Measurements from ENCODE around the gene IL17REL. TPM values are rescaled to one million over a fixed set of nuclear protein-coding genes. Genes with fewer than 3 reads are reported as not detected.

The IL17REL gene
- total RNA-seq, 4 donors from 2014 or later: not detected

- 86% methylated on average over 1 of the region's 22 CpGs; no CpG with 5 or more reads in 1 of the 2 donors for WGBS, 2 donors (ENCODE audit: low coverage in 1 of 2)
- ATAC-seq: no peak
- Histone ChIP-seq H3K4me3 (peak overlapping the region in 1 of 2 donors; percentile 97), H3K36me3 (peaks cover 0 to 32% of the 10 kb centered on the region in 2 donors), H3K27ac (peak overlapping the region in 3 of 4 donors; percentile 96 to 98 (median 97)), H3K9me3 (no peaks in the 10 kb centered on the region), H3K27me3 (no peaks in the 10 kb centered on the region), H3K4me1 (peaks cover 0 to 91% (median 50%) of the 10 kb centered on the region in 3 donors)
- TF ChIP-seq, protein P1, sequence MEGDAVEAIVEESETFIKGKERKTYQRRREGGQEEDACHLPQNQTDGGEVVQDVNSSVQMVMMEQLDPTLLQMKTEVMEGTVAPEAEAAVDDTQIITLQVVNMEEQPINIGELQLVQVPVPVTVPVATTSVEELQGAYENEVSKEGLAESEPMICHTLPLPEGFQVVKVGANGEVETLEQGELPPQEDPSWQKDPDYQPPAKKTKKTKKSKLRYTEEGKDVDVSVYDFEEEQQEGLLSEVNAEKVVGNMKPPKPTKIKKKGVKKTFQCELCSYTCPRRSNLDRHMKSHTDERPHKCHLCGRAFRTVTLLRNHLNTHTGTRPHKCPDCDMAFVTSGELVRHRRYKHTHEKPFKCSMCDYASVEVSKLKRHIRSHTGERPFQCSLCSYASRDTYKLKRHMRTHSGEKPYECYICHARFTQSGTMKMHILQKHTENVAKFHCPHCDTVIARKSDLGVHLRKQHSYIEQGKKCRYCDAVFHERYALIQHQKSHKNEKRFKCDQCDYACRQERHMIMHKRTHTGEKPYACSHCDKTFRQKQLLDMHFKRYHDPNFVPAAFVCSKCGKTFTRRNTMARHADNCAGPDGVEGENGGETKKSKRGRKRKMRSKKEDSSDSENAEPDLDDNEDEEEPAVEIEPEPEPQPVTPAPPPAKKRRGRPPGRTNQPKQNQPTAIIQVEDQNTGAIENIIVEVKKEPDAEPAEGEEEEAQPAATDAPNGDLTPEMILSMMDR (IDR thresholded peaks at IDR 0.05): no peak
- TF ChIP-seq POLR2AphosphoS5 (IDR thresholded peaks at IDR 0.05) (no peak), EP300 (IDR thresholded peaks at IDR 0.05) (no peak), POLR2A (IDR thresholded peaks at IDR 0.05) (no peak)
Measured at GRCh38 chr22:49965091-49966040, 47.2 kb downstream of the IL17REL start.

GRCh38 chr22:49964136-49965090, 48.2 kb downstream of the IL17REL start:
- Histone ChIP-seq H3K9me3 (no peaks in the 10 kb centered on the region), H3K4me1 (peaks cover 0 to 89% (median 48%) of the 10 kb centered on the region in 3 donors), H3K27me3 (no peaks in the 10 kb centered on the region), H3K27ac (peak overlapping the region in 3 of 4 donors; percentile 96 to 98 (median 97)), H3K36me3 (peaks cover 0 to 32% of the 10 kb centered on the region in 2 donors), H3K4me3 (peak overlapping the region in 1 of 2 donors; percentile 97)
- TF ChIP-seq POLR2AphosphoS5 (IDR thresholded peaks at IDR 0.05) (no peak), EP300 (IDR thresholded peaks at IDR 0.05) (no peak), POLR2A (IDR thresholded peaks at IDR 0.05) (no peak)
- TF ChIP-seq, protein P1 (IDR thresholded peaks at IDR 0.05): no peak
- 49 to 62% methylated on average over 5 to 7 of the region's 19 CpGs for WGBS, 2 donors (ENCODE audit: low coverage in 1 of 2)
- ATAC-seq: no peak

DNA sequence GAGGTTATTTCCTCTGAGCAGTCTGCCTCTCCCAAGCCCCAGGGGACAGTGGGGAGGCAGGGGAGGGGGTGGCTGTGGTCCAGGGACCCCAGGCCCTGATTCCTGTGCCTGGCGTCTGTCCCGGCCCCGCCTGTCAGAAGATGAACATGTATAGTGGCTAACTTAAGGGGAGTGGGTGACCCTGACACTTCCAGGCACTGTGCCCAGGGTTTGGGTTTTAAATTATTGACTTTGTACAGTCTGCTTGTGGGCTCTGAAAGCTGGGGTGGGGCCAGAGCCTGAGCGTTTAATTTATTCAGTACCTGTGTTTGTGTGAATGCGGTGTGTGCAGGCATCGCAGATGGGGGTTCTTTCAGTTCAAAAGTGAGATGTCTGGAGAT, 48.9 kb downstream of the IL17REL start:
- TF ChIP-seq POLR2A (IDR thresholded peaks at IDR 0.05): no peak

DNA sequence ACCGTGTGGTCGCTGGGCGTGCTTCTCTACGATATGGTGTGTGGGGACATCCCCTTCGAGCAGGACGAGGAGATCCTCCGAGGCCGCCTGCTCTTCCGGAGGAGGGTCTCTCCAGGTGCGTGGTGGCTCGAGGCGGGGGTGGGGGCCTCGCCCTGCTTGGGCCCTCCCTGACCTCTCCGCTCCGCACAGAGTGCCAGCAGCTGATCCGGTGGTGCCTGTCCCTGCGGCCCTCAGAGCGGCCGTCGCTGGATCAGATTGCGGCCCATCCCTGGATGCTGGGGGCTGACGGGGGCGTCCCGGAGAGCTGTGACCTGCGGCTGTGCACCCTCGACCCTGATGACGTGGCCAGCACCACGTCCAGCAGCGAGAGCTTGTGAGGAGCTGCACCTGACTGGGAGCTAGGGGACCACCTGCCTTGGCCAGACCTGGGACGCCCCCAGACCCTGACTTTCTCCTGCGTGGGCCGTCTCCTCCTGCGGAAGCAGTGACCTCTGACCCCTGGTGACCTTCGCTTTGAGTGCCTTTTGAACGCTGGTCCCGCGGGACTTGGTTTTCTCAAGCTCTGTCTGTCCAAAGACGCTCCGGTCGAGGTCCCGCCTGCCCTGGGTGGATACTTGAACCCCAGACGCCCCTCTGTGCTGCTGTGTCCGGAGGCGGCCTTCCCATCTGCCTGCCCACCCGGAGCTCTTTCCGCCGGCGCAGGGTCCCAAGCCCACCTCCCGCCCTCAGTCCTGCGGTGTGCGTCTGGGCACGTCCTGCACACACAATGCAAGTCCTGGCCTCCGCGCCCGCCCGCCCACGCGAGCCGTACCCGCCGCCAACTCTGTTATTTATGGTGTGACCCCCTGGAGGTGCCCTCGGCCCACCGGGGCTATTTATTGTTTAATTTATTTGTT, 49.6 kb downstream of the IL17REL start:
- H3K9me3 ChIP-seq: no peaks in the 10 kb centered on the region
- H3K36me3 ChIP-seq: peaks cover 0 to 32% of the 10 kb centered on the region in 2 donors
- peak overlapping the region; percentile 72 to 98 (median 96) for H3K27ac ChIP-seq
- H3K4me1 ChIP-seq: peaks cover 0 to 79% (median 43%) of the 10 kb centered on the region in 3 donors
- no peak for ATAC-seq
- peak overlapping the region; percentile 60 to 97 for H3K4me3 ChIP-seq
- TF ChIP-seq EP300 (IDR thresholded peaks at IDR 0.05) (no peak), POLR2A (IDR thresholded peaks at IDR 0.05) (no peak), POLR2AphosphoS5 (IDR thresholded peaks at IDR 0.05) (no peak)
- TF ChIP-seq, protein P1 (IDR thresholded peaks at IDR 0.05): no peak
- WGBS, 2 donors (ENCODE audit: low coverage in 1 of 2): 62 to 74% methylated on average over 6 to 11 of the region's 63 CpGs
- H3K27me3 ChIP-seq: no peaks in the 10 kb centered on the region

More for the DNA sequence above, 48.9 kb downstream of the IL17REL start:
- WGBS, 2 donors (ENCODE audit: low coverage in 1 of 2): 48 to 70% methylated on average over 2 to 4 of the region's 6 CpGs
- H3K4me1 ChIP-seq: peaks cover 0 to 85% (median 48%) of the 10 kb centered on the region in 3 donors
- H3K4me3 ChIP-seq: peak overlapping the region in 1 of 2 donors; percentile 97
- H3K27me3 ChIP-seq: no peaks in the 10 kb centered on the region
- H3K36me3 ChIP-seq: peaks cover 0 to 32% of the 10 kb centered on the region in 2 donors
- H3K9me3 ChIP-seq: no peaks in the 10 kb centered on the region
- H3K27ac ChIP-seq: peak overlapping the region in 3 of 4 donors; percentile 96 to 98 (median 97)
- no peak for ATAC-seq
